C4-2B (cell line): ENCODE results near the gene PRXL2A.

Source experiments
- CTCF ChIP-seq: fragments of 450-650 bp; conservative IDR thresholded peaks from 2 replicates; pipeline ENCODE4 v1.5.1; 2017; ENCODE audit warnings: mild to moderate bottlenecking
- ZFX ChIP-seq: fragments of 450-650 bp; IDR thresholded peaks from 2 replicates; pipeline ENCODE4 v1.6.1; 2017

DNA sequence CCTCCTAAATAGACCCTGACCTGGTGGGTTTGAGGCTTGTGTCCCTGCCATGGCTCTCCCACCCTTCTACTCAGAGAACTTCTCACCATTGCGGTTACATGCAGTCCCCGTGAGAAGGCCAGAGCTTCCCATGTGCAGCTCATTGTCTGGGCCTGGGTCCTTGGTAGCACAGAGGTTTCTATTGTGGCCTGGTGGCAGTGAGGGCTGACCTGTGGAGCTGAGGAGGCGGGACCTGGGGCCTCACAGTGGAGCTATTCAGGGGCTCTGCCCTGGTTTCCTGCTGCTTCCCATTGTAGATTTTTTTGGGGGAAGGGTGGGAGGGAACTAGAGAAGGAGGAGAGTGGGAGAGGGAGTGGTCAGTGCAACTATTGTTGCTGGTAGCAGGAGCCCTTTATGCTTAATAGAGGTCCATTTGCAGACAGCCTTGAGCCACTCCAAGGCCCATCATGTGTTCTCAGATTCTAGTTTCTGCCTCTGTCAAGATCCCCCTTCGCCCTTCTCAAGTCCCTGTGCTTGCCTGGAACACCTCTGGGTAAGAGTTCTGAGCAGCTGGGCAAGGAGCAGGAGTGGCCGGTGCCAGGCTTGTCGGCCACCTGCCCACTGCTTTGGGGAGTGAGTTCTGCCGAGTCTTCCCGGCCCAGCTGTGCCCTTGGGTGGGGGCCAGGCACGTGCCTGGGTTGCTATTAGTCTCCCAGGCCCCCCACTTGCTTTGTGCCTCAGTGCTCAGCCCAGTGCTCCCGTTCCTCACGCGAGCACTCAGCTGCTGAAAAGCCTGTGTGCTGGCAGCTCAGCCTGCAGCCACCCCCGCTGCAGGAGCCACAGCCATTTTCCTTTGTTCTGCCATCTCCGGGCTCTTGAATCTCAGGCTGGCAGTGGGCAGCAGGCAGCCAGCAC, 56.5 kb downstream of the PRXL2A start:
- TF ChIP-seq CTCF, result no peak
- no peak for TF ChIP-seq ZFX
